ENCODE measurements around the gene ABCG1. TPM values are rescaled to one million over a fixed set of nuclear protein-coding genes. Genes with fewer than 3 reads are reported as not detected.

Gene ABCG1
- total and polyA plus RNA-seq, 7 donors, result 6.0 to 19.3 (median 11.6) TPM

GRCh38 chr21:42312626-42313104, 93.7 kb downstream of the ABCG1 start:
- no peak for TF ChIP-seq CTCF (IDR thresholded peaks at IDR 0.05)
- TF ChIP-seq POLR2AphosphoS5 (IDR thresholded peaks at IDR 0.05), result no peak
- no peak for TF ChIP-seq POLR2A (IDR thresholded peaks at IDR 0.05)
- no peak for TF ChIP-seq EP300 (IDR thresholded peaks at IDR 0.05)
- Histone ChIP-seq H3K27me3 (peaks cover 8 to 29% (median 18%) of the 10 kb centered on the region in 3 donors), H3K36me3 (no peaks in the 10 kb centered on the region), H3K27ac (no peak overlapping the region), H3K4me1 (peaks cover 0 to 9% (median 8%) of the 10 kb centered on the region in 4 donors), H3K9me3 (no peaks in the 10 kb centered on the region), H3K4me3 (no peak overlapping the region)
- no peak for DNase-seq
- intact Hi-C loops (cut with DNase I), result no loop called here
- WGBS, 2 donors, result 26 to 66% methylated on average over 16 of the region's 16 CpGs

- Histone ChIP-seq H3K9me3 (no peaks in the 10 kb centered on the region), H3K27me3 (peaks cover 3 to 26% (median 17%) of the 10 kb centered on the region in 3 donors), H3K4me3 (no peak overlapping the region), H3K36me3 (no peaks in the 10 kb centered on the region), H3K4me1 (peaks cover 0 to 9% (median 8%) of the 10 kb centered on the region in 4 donors), H3K27ac (no peak overlapping the region)
- intact Hi-C loops (cut with DNase I), result no loop called here
- WGBS, 2 donors, result 13 to 58% methylated on average over 13 of the region's 13 CpGs
- no peak for DNase-seq
- TF ChIP-seq EP300 (IDR thresholded peaks at IDR 0.05), result no peak
- TF ChIP-seq CTCF (IDR thresholded peaks at IDR 0.05), result no peak
- no peak for TF ChIP-seq POLR2AphosphoS5 (IDR thresholded peaks at IDR 0.05)
- TF ChIP-seq POLR2A (IDR thresholded peaks at IDR 0.05), result no peak
Observed at GRCh38 chr21:42313501-42313969, 94.6 kb downstream of the ABCG1 start.

GRCh38 chr21:42314616-42315295, 95.8 kb downstream of the ABCG1 start:
- intact Hi-C loops (cut with DNase I), result no loop called here
- Histone ChIP-seq H3K36me3 (no peaks in the 10 kb centered on the region), H3K9me3 (no peaks in the 10 kb centered on the region), H3K4me3 (no peak overlapping the region), H3K4me1 (peaks cover 0 to 4% (median 3%) of the 10 kb centered on the region in 4 donors), H3K27ac (peak overlapping the region in 1 of 4 donors; percentile 17), H3K27me3 (peaks cover 3 to 20% (median 7%) of the 10 kb centered on the region in 3 donors)
- no peak for DNase-seq
- TF ChIP-seq POLR2A (IDR thresholded peaks at IDR 0.05) (no peak), EP300 (IDR thresholded peaks at IDR 0.05) (no peak), POLR2AphosphoS5 (IDR thresholded peaks at IDR 0.05) (no peak), CTCF (IDR thresholded peaks at IDR 0.05) (no peak)
- 19 to 67% methylated on average over 6 of the region's 6 CpGs for WGBS, 2 donors

GRCh38 chr21:42315296-42315891, 96.5 kb downstream of the ABCG1 start, which contains the start of gene TFF3:
TSS of gene TFF3 (minus strand) at chr21:42315409. CDS start at chr21:42315374, 35 bp downstream.
- Histone ChIP-seq H3K4me3 (no peak within 1 kb of the TSS), H3K36me3 (no peaks in the 10 kb centered on the region), H3K27ac (peak within 1 kb of the TSS in 1 of 4 donors; percentile 17), H3K4me1 (no peaks in the 10 kb centered on the region), H3K9me3 (no peaks in the 10 kb centered on the region), H3K27me3 (peaks cover 0 to 18% (median 4%) of the 10 kb centered on the region in 3 donors)
- 16 to 70% methylated on average over 15 of the region's 15 CpGs for WGBS, 2 donors
- DNase-seq, result no peak
- TF ChIP-seq EP300 (IDR thresholded peaks at IDR 0.05) (no peak), POLR2A (IDR thresholded peaks at IDR 0.05) (no peak), CTCF (IDR thresholded peaks at IDR 0.05) (no peak)
- intact Hi-C loops (cut with DNase I), result no loop called here
